ENCODE measurements around the gene XRCC1. TPM values are rescaled to one million over a fixed set of nuclear protein-coding genes. Genes with fewer than 3 reads are reported as not detected.

The XRCC1 gene
- total and polyA plus RNA-seq, 2 experiments from 2014 or later: 35.3 to 49.5 TPM

GRCh38 chr19:43563816-43564457 lies 11.4 kb downstream of the XRCC1 start (continued):
- TF ChIP-seq EZH2 (IDR thresholded peaks at IDR 0.05; ENCODE audit: low read depth, unreplicated experiment) (no peak), POLR2AphosphoS5 (IDR thresholded peaks at IDR 0.05; ENCODE audit: low read depth) (no peak), EZH2phosphoT487 (IDR thresholded peaks at IDR 0.05; ENCODE audit: unreplicated experiment) (no peak), STAT1 (IDR thresholded peaks at IDR 0.05; ENCODE audit: unreplicated experiment) (no peak)

- Histone ChIP-seq H3K79me2 (replicated peaks; ENCODE audit: insufficient read depth) (no peaks in the 10 kb centered on the region), H3K4me1 (ENCODE audit: insufficient read depth) (no peaks in the 10 kb centered on the region), H3K4me2 (no peak overlapping the region), H3K27ac (ENCODE audit: low read depth) (no peak overlapping the region), H3K27me3 (ENCODE audit: insufficient read depth) (no peaks in the 10 kb centered on the region), H2AFZ (no peak overlapping the region), H3K36me3 (ENCODE audit: insufficient read depth) (no peaks in the 10 kb centered on the region), H3K9me2 (ENCODE audit: insufficient read depth) (no peaks in the 10 kb centered on the region), H3K4me3 (no peak overlapping the region), H3F3A (replicated peaks; ENCODE audit: low read depth) (0 out of 2 replicates have a peak, but pooled peaks cover 5% of the 10 kb centered on the region), H4K20me1 (replicated peaks; ENCODE audit: insufficient read depth) (no peaks in the 10 kb centered on the region; the same call in 1 of the 2 replicates)
- no peaks in the 10 kb centered on the region for H3K9me3 Mint-ChIP-seq
- ATAC-seq (no peak), DNase-seq (ENCODE audit: low spot score) (no peak)
- no peak overlapping the region for H3K4me3 Mint-ChIP-seq
- peaks cover 23% of the 10 kb centered on the region for H3K36me3 Mint-ChIP-seq (ENCODE audit: low read depth)
- H3K4me1 Mint-ChIP-seq: no peaks in the 10 kb centered on the region
- TF ChIP-seq CTCF (conservative IDR thresholded peaks at IDR 0.05; ENCODE audit: low read depth in 2 of 2) (no peak), EZH2phosphoT487 (IDR thresholded peaks at IDR 0.05; ENCODE audit: unreplicated experiment) (no peak), CREB1 (CRISPR knock-in tag; IDR thresholded peaks at IDR 0.05; ENCODE audit: low read depth) (no peak), JUNB (IDR thresholded peaks at IDR 0.05; ENCODE audit: unreplicated experiment) (no peak)
- TF ChIP-seq, protein P1, sequence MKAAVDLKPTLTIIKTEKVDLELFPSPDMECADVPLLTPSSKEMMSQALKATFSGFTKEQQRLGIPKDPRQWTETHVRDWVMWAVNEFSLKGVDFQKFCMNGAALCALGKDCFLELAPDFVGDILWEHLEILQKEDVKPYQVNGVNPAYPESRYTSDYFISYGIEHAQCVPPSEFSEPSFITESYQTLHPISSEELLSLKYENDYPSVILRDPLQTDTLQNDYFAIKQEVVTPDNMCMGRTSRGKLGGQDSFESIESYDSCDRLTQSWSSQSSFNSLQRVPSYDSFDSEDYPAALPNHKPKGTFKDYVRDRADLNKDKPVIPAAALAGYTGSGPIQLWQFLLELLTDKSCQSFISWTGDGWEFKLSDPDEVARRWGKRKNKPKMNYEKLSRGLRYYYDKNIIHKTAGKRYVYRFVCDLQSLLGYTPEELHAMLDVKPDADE (IDR thresholded peaks at IDR 0.05): no peak
- H3K27ac Mint-ChIP-seq: no peak overlapping the region
- H3K27me3 Mint-ChIP-seq (ENCODE audit: insufficient read depth, low read depth, poor library complexity): peaks cover 2% of the 10 kb centered on the region
These were observed 12.6 kb downstream of the XRCC1 start for GRCh38 chr19:43562698-43563241.

- no peaks in the 10 kb centered on the region for H3K27me3 ChIP-seq (ENCODE audit: insufficient read depth)
- no peak overlapping the region for H3K4me3 ChIP-seq
- H3K4me2 ChIP-seq: no peak overlapping the region
- no peak overlapping the region for H3K27ac ChIP-seq (ENCODE audit: low read depth)
- no peaks in the 10 kb centered on the region; the same call in 1 of the 2 replicates for H4K20me1 ChIP-seq (replicated peaks; ENCODE audit: insufficient read depth)
- no peaks in the 10 kb centered on the region for H3K79me2 ChIP-seq (replicated peaks; ENCODE audit: insufficient read depth)
- H3K9me3 Mint-ChIP-seq: no peaks in the 10 kb centered on the region
- no peak overlapping the region for H3K27ac Mint-ChIP-seq
- H3K4me1 ChIP-seq (ENCODE audit: insufficient read depth): no peaks in the 10 kb centered on the region
- H3F3A ChIP-seq (replicated peaks; ENCODE audit: low read depth): 0 out of 2 replicates have a peak, but pooled peaks cover 5% of the 10 kb centered on the region
- DNase-seq (ENCODE audit: low spot score) (no peak), ATAC-seq (no peak)
- no peak overlapping the region for H2AFZ ChIP-seq
- no peaks in the 10 kb centered on the region for H3K36me3 ChIP-seq (ENCODE audit: insufficient read depth)
- no peak overlapping the region for H3K4me3 Mint-ChIP-seq
- H3K36me3 Mint-ChIP-seq (ENCODE audit: low read depth): peaks cover 23% of the 10 kb centered on the region
- peaks cover 2% of the 10 kb centered on the region for H3K27me3 Mint-ChIP-seq (ENCODE audit: insufficient read depth, low read depth, poor library complexity)
- H3K9me2 ChIP-seq (ENCODE audit: insufficient read depth): no peaks in the 10 kb centered on the region
- no peaks in the 10 kb centered on the region for H3K4me1 Mint-ChIP-seq
- TF ChIP-seq, protein P2, sequence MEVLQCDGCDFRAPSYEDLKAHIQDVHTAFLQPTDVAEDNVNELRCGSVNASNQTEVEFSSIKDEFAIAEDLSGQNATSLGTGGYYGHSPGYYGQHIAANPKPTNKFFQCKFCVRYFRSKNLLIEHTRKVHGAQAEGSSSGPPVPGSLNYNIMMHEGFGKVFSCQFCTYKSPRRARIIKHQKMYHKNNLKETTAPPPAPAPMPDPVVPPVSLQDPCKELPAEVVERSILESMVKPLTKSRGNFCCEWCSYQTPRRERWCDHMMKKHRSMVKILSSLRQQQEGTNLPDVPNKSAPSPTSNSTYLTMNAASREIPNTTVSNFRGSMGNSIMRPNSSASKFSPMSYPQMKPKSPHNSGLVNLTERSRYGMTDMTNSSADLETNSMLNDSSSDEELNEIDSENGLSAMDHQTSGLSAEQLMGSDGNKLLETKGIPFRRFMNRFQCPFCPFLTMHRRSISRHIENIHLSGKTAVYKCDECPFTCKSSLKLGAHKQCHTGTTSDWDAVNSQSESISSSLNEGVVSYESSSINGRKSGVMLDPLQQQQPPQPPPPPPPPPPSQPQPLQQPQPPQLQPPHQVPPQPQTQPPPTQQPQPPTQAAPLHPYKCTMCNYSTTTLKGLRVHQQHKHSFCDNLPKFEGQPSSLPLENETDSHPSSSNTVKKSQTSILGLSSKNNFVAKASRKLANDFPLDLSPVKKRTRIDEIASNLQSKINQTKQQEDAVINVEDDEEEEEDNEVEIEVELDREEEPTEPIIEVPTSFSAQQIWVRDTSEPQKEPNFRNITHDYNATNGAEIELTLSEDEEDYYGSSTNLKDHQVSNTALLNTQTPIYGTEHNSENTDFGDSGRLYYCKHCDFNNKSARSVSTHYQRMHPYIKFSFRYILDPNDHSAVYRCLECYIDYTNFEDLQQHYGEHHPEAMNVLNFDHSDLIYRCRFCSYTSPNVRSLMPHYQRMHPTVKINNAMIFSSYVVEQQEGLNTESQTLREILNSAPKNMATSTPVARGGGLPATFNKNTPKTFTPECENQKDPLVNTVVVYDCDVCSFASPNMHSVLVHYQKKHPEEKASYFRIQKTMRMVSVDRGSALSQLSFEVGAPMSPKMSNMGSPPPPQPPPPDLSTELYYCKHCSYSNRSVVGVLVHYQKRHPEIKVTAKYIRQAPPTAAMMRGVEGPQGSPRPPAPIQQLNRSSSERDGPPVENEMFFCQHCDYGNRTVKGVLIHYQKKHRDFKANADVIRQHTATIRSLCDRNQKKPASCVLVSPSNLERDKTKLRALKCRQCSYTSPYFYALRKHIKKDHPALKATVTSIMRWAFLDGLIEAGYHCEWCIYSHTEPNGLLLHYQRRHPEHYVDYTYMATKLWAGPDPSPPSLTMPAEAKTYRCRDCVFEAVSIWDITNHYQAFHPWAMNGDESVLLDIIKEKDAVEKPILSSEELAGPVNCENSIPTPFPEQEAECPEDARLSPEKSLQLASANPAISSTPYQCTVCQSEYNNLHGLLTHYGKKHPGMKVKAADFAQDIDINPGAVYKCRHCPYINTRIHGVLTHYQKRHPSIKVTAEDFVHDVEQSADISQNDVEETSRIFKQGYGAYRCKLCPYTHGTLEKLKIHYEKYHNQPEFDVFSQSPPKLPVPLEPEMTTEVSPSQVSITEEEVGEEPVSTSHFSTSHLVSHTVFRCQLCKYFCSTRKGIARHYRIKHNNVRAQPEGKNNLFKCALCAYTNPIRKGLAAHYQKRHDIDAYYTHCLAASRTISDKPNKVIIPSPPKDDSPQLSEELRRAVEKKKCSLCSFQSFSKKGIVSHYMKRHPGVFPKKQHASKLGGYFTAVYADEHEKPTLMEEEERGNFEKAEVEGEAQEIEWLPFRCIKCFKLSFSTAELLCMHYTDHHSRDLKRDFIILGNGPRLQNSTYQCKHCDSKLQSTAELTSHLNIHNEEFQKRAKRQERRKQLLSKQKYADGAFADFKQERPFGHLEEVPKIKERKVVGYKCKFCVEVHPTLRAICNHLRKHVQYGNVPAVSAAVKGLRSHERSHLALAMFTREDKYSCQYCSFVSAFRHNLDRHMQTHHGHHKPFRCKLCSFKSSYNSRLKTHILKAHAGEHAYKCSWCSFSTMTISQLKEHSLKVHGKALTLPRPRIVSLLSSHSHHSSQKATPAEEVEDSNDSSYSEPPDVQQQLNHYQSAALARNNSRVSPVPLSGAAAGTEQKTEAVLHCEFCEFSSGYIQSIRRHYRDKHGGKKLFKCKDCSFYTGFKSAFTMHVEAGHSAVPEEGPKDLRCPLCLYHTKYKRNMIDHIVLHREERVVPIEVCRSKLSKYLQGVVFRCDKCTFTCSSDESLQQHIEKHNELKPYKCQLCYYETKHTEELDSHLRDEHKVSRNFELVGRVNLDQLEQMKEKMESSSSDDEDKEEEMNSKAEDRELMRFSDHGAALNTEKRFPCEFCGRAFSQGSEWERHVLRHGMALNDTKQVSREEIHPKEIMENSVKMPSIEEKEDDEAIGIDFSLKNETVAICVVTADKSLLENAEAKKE (CRISPR knock-in tag; IDR thresholded peaks at IDR 0.05): no peak
- TF ChIP-seq POLR2AphosphoS5 (IDR thresholded peaks at IDR 0.05; ENCODE audit: low read depth) (no peak), EZH2 (IDR thresholded peaks at IDR 0.05; ENCODE audit: low read depth, unreplicated experiment) (no peak), CREB1 (CRISPR knock-in tag; IDR thresholded peaks at IDR 0.05; ENCODE audit: low read depth) (no peak), ZNF114 (CRISPR knock-in tag; IDR thresholded peaks at IDR 0.05) (no peak)
These were observed 13.1 kb downstream of the XRCC1 start for GRCh38 chr19:43562226-43562697.
